HepG2 (cell line): ENCODE measurements around the gene DSTYK. TPM values are rescaled to one million over a fixed set of nuclear protein-coding genes. Genes with fewer than 3 reads are reported as not detected.

Source experiments
- ATAC-seq: fragments of 200-7000 bp; cut with Tn5 transposase; 3 replicates; pipeline ENCODE4 v1.9.1; 2020; ENCODE audit warnings: mild to moderate bottlenecking, moderate library complexity
- BruUV-seq: library from RNA; stranded (reverse); fragments of 400-500 nt; replicated peaks from 2 replicates; lab custom pipeline; 2021; lab: Mats Ljungman, UMichigan
- CTCF ChIA-PET: fragments of 300-600 bp; formaldehyde crosslinking; extraction: SDS; loops from one replicate; lab custom pipeline; 2021; ENCODE audit warnings: low total read pairs, inconsistent platforms, low intra/inter-chr PET ratio; lab: Yijun Ruan, JAX
- POLR2A ChIA-PET: fragments of 350-600 bp; sonication (Branson Sonifier 250); formaldehyde crosslinking; loops from one replicate; lab custom pipeline; 2020; ENCODE audit warnings: antibody characterized with exemption, inconsistent platforms; lab: Yijun Ruan, JAX
- DNase-seq: peaks from one replicate; pipeline ENCODE4 v3.0.0-alpha.2; 2015; ENCODE audit warnings: low spot score
- FAIRE-seq: peaks from 3 replicates; lab custom pipeline; 2011; peaks lifted over from hg19 to GRCh38; lab: Jason Lieb, UNC
- H2AFZ ChIP-seq: one replicate; pipeline ENCODE4 v1.6.1; 2011; ENCODE audit warnings: low read length, inconsistent platforms
- H3K27ac ChIP-seq: fragments of 300-600 bp; 3 replicates; pipeline ENCODE4 v1.8.0; 2011; ENCODE audit warnings: mixed run types, mild to moderate bottlenecking, mixed read lengths, low read length, inconsistent platforms; ENCODE audit not compliant: insufficient read depth; ENCODE audit errors: extremely low read length
- H3K27me3 ChIP-seq, 2 experiments: fragments of 200-600 bp in 1 of 2; 2 replicates in 1 of 2; 3 replicates in 1 of 2; pipeline versions ENCODE4 v1.6.0 to v1.8.0; 2011; ENCODE audit warnings: low read length in 2 of 2, mild to moderate bottlenecking in 2 of 2, moderate library complexity in 2 of 2, inconsistent platforms in 1 of 2; ENCODE audit not compliant: insufficient read depth in 2 of 2, control insufficient read depth in 1 of 2
- H3K36me3 ChIP-seq, 2 experiments: fragments of 200-600 bp in 1 of 2; replicated peaks in 1 of 2; 2 replicates in 1 of 2; 3 replicates in 1 of 2; pipeline versions ENCODE4 v1.5.1 to v1.8.0; 2011; ENCODE audit warnings: low read length in 2 of 2, inconsistent platforms in 1 of 2; ENCODE audit not compliant: insufficient read depth in 2 of 2, control insufficient read depth in 1 of 2
- H3K4me1 ChIP-seq: 2 replicates; pipeline ENCODE4 v1.5.1; 2012; ENCODE audit warnings: low read length, inconsistent platforms; ENCODE audit not compliant: insufficient read depth
- H3K4me2 ChIP-seq: 2 replicates; pipeline ENCODE4 v1.6.0; 2011; ENCODE audit warnings: low read depth, low read length, inconsistent platforms
- H3K4me3 ChIP-seq, 3 experiments: fragments of 200-600 bp in 1 of 3; sonication (generic), shearing (Covaris generic) in 1 of 3; replicated peaks in 1 of 3; 2 replicates each; pipeline ENCODE4 v1.5.1; 2011 to 2016; ENCODE audit warnings: low read length in 3 of 3, inconsistent platforms in 2 of 3, low read depth in 2 of 3, mild to moderate bottlenecking in 2 of 3, control low read depth in 1 of 3, mixed read lengths in 1 of 3; ENCODE audit not compliant: insufficient read depth in 1 of 3
- H3K79me2 ChIP-seq: one replicate; pipeline ENCODE4 v1.6.1; 2011; ENCODE audit warnings: low read length, inconsistent platforms; ENCODE audit not compliant: insufficient read depth
- H3K9ac ChIP-seq: 2 replicates; pipeline ENCODE4 v1.6.0; 2011; ENCODE audit warnings: mild to moderate bottlenecking, low read depth, low read length, inconsistent platforms; ENCODE audit not compliant: insufficient read depth
- H3K9me3 ChIP-seq: 2 replicates; pipeline ENCODE4 v1.5.1; 2012; ENCODE audit warnings: mild to moderate bottlenecking, low read length
- H4K20me1 ChIP-seq: 2 replicates; pipeline ENCODE4 v1.6.0; 2011; ENCODE audit warnings: inconsistent platforms, mild to moderate bottlenecking, low read length, moderate library complexity; ENCODE audit not compliant: insufficient read depth
- KAT7 ChIP-seq: IDR thresholded peaks from 2 replicates; pipeline ENCODE4 v1.6.1; 2018; ENCODE audit warnings: borderline replicate concordance, missing compliant biosample characterization
- KLF16 ChIP-seq, 2 experiments: sonication (generic) in 1 of 2; formaldehyde crosslinking in 1 of 2; IDR thresholded peaks; 2 replicates each; pipeline versions ENCODE4 v1.6.1 to v1.8.0; 2016 to 2023; ENCODE audit warnings: missing genetic modification reagents in 2 of 2, missing compliant biosample characterization in 1 of 2
- SIX1 ChIP-seq: sonication (generic); formaldehyde crosslinking; IDR thresholded peaks from 2 replicates; pipeline ENCODE4 v1.4.0; 2020; ENCODE audit warnings: missing genetic modification reagents, borderline replicate concordance
- TAF15 ChIP-seq: fragments of 200-400 bp; formaldehyde crosslinking; IDR thresholded peaks from one replicate; pipeline ENCODE4 v1.6.1; 2018; ENCODE audit warnings: mild to moderate bottlenecking, low read depth, low read length; ENCODE audit not compliant: poor library complexity, severe bottlenecking
- TFDP1 ChIP-seq: IDR thresholded peaks from 2 replicates; pipeline ENCODE4 v1.6.1; 2016; ENCODE audit warnings: missing compliant biosample characterization, missing genetic modification reagents, borderline replicate concordance
- ZNF883 ChIP-seq: sonication (generic); formaldehyde crosslinking; IDR thresholded peaks from 2 replicates; pipeline ENCODE4 v1.5.1; 2020; ENCODE audit warnings: mild to moderate bottlenecking, missing genetic modification reagents; ENCODE audit errors: not compliant biosample characterization
- WGBS: methylation state at CpG from one replicate; pipeline ENCODE4 v1.1.6; 2017; ENCODE audit warnings: low lambda C conversion rate; 5-methylcytosine and 5-hydroxymethylcytosine counted together
- in situ Hi-C: cut with HindIII; loops from 2 replicates; pipeline ENCODE4 v1.10.0; 2017; ENCODE audit warnings: low pct_unique_long_range_greater_than_20kb; ENCODE audit not compliant: extremely low pct_ligation_motif_present
- intact Hi-C: fragments of 100-400 bp; cut with micrococcal nuclease; formaldehyde crosslinking; loops from one replicate; pipeline ENCODE4 v1.10.0; 2022; ENCODE audit not compliant: unreplicated experiment
- polyA plus RNA-seq, 8 experiments: library from polyadenylated mRNA; depleted of rRNA in 3 of 8; stranded (reverse) in 7 of 8; unstranded in 1 of 8; fragments of >200 nt; fragmentation: Illumina TruSeq in 4 of 8; extraction: Trizol in 4 of 8; gene quantifications; 2 replicates each; pipeline versions ENCODE4 v1.2.1 to v1.2.3, GENCODE V29; 2011 to 2016; ENCODE audit warnings: low read depth in 4 of 8, missing spikeins in 1 of 8, mixed read lengths in 1 of 8; ENCODE audit not compliant: insufficient read depth in 1 of 8
- total RNA-seq, 5 experiments: library from RNA; depleted of rRNA; stranded (reverse); fragments of >200 nt; fragmentation: Illumina TruSeq; extraction: Trizol; gene quantifications; 2 replicates each; pipeline ENCODE4 v1.2.3, GENCODE V29; 2016; ENCODE audit warnings: low read depth in 1 of 5
- TF ChIP-seq, protein P1 (sequence below): sonication (generic); formaldehyde crosslinking; IDR thresholded peaks from 2 replicates; pipeline ENCODE4 v1.5.1; 2020; ENCODE audit warnings: missing genetic modification reagents, mild to moderate bottlenecking, borderline replicate concordance

Gene DSTYK
- total and polyA plus RNA-seq, 2 of the 13 experiments (the other 11 are each of a cell fraction or from before 2014, with no cell fraction given): 2.6 to 4.8 TPM

GRCh38 chr1:205232127-205232820, 20.8 kb upstream of the DSTYK start:
- ChIA-PET POLR2A (no interaction called here), CTCF (no interaction called here)
- WGBS: 27% methylated on average over 7 of the region's 7 CpGs
- Histone ChIP-seq H3K4me1 (peaks cover 22% of the 10 kb centered on the region), H3K4me3 (no peak overlapping the region), H3K9ac (no peak overlapping the region), H3K27ac (no peak overlapping the region), H3K4me2 (no peak overlapping the region), H2AFZ (no peak overlapping the region), H3K36me3 (no peaks in the 10 kb centered on the region), H3K27me3 (peaks cover 2 to 35% of the 10 kb centered on the region in 2 experiments; a peak in 4 of 5 replicates), H4K20me1 (no peaks in the 10 kb centered on the region), H3K9me3 (no peaks in the 10 kb centered on the region), H3K79me2 (no peaks in the 10 kb centered on the region)
- in situ Hi-C loops (no loop called here), intact Hi-C loops (no loop called here)
- TF ChIP-seq ZNF883 (CRISPR knock-in tag) (no peak), KLF16 (CRISPR knock-in tag; IDR thresholded peaks at IDR 0.05) (no peak), KAT7 (CRISPR knock-in tag) (no peak), SIX1 (no peak), TAF15 (no peak), TFDP1 (CRISPR knock-in tag) (no peak)
- TF ChIP-seq, protein P1, sequence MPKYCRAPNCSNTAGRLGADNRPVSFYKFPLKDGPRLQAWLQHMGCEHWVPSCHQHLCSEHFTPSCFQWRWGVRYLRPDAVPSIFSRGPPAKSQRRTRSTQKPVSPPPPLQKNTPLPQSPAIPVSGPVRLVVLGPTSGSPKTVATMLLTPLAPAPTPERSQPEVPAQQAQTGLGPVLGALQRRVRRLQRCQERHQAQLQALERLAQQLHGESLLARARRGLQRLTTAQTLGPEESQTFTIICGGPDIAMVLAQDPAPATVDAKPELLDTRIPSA (CRISPR knock-in tag): no peak
- FAIRE-seq: no peak
- BruUV-seq: no TSS peak
- no peak for DNase-seq
- no peak for ATAC-seq
